Measurements from ENCODE around the gene ARMCX6. TPM values are rescaled to one million over a fixed set of nuclear protein-coding genes. Genes with fewer than 3 reads are reported as not detected.

ARMCX6 gene
- total RNA-seq, 1 experiment from 2014 or later, result 32.2 TPM

GRCh38 chrX:101659601-101660063 is 41.8 kb upstream of the ARMCX6 start, which contains the start of gene ARMCX2:
Gene ARMCX2 (minus strand): TSS chrX:101659850. CDS start chrX:101657588, 2,262 bp downstream.
- H3K9me2 ChIP-seq (ENCODE audit: insufficient read depth), result no peaks in the 10 kb centered on the region
- no peak within 1 kb of the TSS for H3K4me2 ChIP-seq (ENCODE audit: low read length)
- no peak for DNase-seq (ENCODE audit: low read depth, low spot score)
- no peak for ATAC-seq
- no peaks in the 10 kb centered on the region for H3K79me2 ChIP-seq (ENCODE audit: insufficient read depth, low read length)
- no TSS peak for BruUV-seq (replicated peaks)
- ChIA-PET POLR2A (no interaction called here), RAD21 (ENCODE audit: low non-redundant PET in 1 of 2, low total read pairs in 2 of 2, uncharacterized antibody in 2 of 2, unreplicated experiment in 2 of 2) (no interaction called here), CTCF (no interaction called here)
- H3K4me3 ChIP-seq (replicated peaks in 1 of 2; ENCODE audit: low read depth in 1 of 2, low read length in 2 of 2), result no peak within 1 kb of the TSS
- no peak within 1 kb of the TSS for H3K9ac ChIP-seq (ENCODE audit: low read length)
- H2AFZ ChIP-seq (ENCODE audit: low read depth, low read length, poor library complexity, severe bottlenecking), result no peak within 1 kb of the TSS
- no peaks in the 10 kb centered on the region for H3K4me1 ChIP-seq (ENCODE audit: control insufficient read depth in 1 of 2, insufficient read depth in 2 of 2, low read length in 2 of 2)
- no peak within 1 kb of the TSS for H3K27ac ChIP-seq (ENCODE audit: low read depth, low read length)
- intact Hi-C loops (cut with micrococcal nuclease), result no loop called here
- H4K20me1 ChIP-seq (ENCODE audit: insufficient read depth), result no peaks in the 10 kb centered on the region
- TF ChIP-seq SRF (IDR thresholded peaks at IDR 0.05; ENCODE audit: low read depth) (no peak), CEBPB (IDR thresholded peaks at IDR 0.05; ENCODE audit: low read depth) (no peak), ZNF274 (IDR thresholded peaks at IDR 0.05; ENCODE audit: low read depth, low read length) (no peak), POLR2AphosphoS5 (IDR thresholded peaks at IDR 0.05; ENCODE audit: low read depth, low read length) (no peak), SIN3A (IDR thresholded peaks at IDR 0.05; ENCODE audit: low read depth) (no peak)
- peaks cover 15% of the 10 kb centered on the region for H3K27me3 ChIP-seq (ENCODE audit: insufficient read depth, low read length)
- H3K36me3 ChIP-seq (ENCODE audit: control insufficient read depth in 1 of 2, insufficient read depth in 2 of 2, low read length in 2 of 2), result no peaks in the 10 kb centered on the region
- H3K9me3 ChIP-seq (ENCODE audit: control insufficient read depth in 1 of 2, insufficient read depth in 1 of 2, low read depth in 1 of 2, low read length in 2 of 2), result no peaks in the 10 kb centered on the region

GRCh38 chrX:101658661-101659491 is 41.1 kb upstream of the ARMCX6 start:
- Histone ChIP-seq H3K9ac (ENCODE audit: low read length) (no peak overlapping the region), H3K27me3 (ENCODE audit: insufficient read depth, low read length) (peaks cover 8% of the 10 kb centered on the region), H3K4me2 (ENCODE audit: low read length) (no peak overlapping the region), H2AFZ (ENCODE audit: low read depth, low read length, poor library complexity, severe bottlenecking) (no peak overlapping the region), H3K4me3 (replicated peaks in 1 of 2; ENCODE audit: low read depth in 1 of 2, low read length in 2 of 2) (no peak overlapping the region), H3K27ac (ENCODE audit: low read depth, low read length) (no peak overlapping the region), H3K4me1 (ENCODE audit: control insufficient read depth in 1 of 2, insufficient read depth in 2 of 2, low read length in 2 of 2) (no peaks in the 10 kb centered on the region), H3K9me3 (ENCODE audit: control insufficient read depth in 1 of 2, insufficient read depth in 1 of 2, low read depth in 1 of 2, low read length in 2 of 2) (no peaks in the 10 kb centered on the region), H3K79me2 (ENCODE audit: insufficient read depth, low read length) (no peaks in the 10 kb centered on the region), H4K20me1 (ENCODE audit: insufficient read depth) (no peaks in the 10 kb centered on the region), H3K36me3 (ENCODE audit: control insufficient read depth in 1 of 2, insufficient read depth in 2 of 2, low read length in 2 of 2) (no peaks in the 10 kb centered on the region), H3K9me2 (ENCODE audit: insufficient read depth) (no peaks in the 10 kb centered on the region)
- DNase-seq (ENCODE audit: low read depth, low spot score) (no peak), ATAC-seq (no peak)
- ChIA-PET POLR2A (no interaction called here), CTCF (no interaction called here), RAD21 (ENCODE audit: low non-redundant PET in 1 of 2, low total read pairs in 2 of 2, uncharacterized antibody in 2 of 2, unreplicated experiment in 2 of 2) (no interaction called here)
- no peak for TF ChIP-seq JUND (IDR thresholded peaks at IDR 0.05)
- no peak for TF ChIP-seq ZFX (IDR thresholded peaks at IDR 0.05)
- no peak for TF ChIP-seq EZH2phosphoT487 (IDR thresholded peaks at IDR 0.05; ENCODE audit: borderline replicate concordance)
- TF ChIP-seq POLR2AphosphoS5 (IDR thresholded peaks at IDR 0.05; ENCODE audit: low read depth, low read length), result no peak
- TF ChIP-seq SP1 (IDR thresholded peaks at IDR 0.05; ENCODE audit: low read depth), result no peak
- no peak for TF ChIP-seq EGR1 (IDR thresholded peaks at IDR 0.05; ENCODE audit: low read depth)
- TF ChIP-seq REST (IDR thresholded peaks at IDR 0.05; ENCODE audit: low read depth), result no peak
- BruUV-seq (replicated peaks), result no TSS peak
- intact Hi-C loops (cut with micrococcal nuclease), result no loop called here
